Stimulated activated CD8-positive, alpha-beta memory T cell treated with anti-CD3 and anti-CD28 coated beads, Interleukin-12 subunit alpha, Interleukin-12 subunit beta, amount 100 ng/mL, for 4 hours (primary cell): ENCODE data around the gene GNAI2.
"Not testable (repeated sequence)": the region's sequence is repeated elsewhere in the genome, so short reads cannot be mapped to it uniquely, and the experiment has no call there.

Source experiments
- DNase-seq: peaks from one replicate; pipeline ENCODE4 v3.0.0-alpha.2; 2020; ENCODE audit warnings: low read depth

Gene GNAI2

GRCh38 chr3:50245251-50245745, 9.3 kb downstream of the GNAI2 start:
- DNase-seq: no peak

GRCh38 chr3:50245831-50246516, 10.0 kb downstream of the GNAI2 start:
- peak; percentile 86 for DNase-seq

- peak; percentile 64 for DNase-seq
Observed at GRCh38 chr3:50246517-50246954, 10.5 kb downstream of the GNAI2 start.

GRCh38 chr3:50248387-50248786, 12.4 kb downstream of the GNAI2 start:
- DNase-seq: no peak

GRCh38 chr3:50249457-50249856, 13.5 kb downstream of the GNAI2 start:
- DNase-seq: no peak

- DNase-seq: no peak
Observed at GRCh38 chr3:50250514-50250913, 14.5 kb downstream of the GNAI2 start.

- DNase-seq: no peak
Observed at GRCh38 chr3:50251220-50251619, 15.2 kb downstream of the GNAI2 start.

GRCh38 chr3:50254577-50255250, 18.7 kb downstream of the GNAI2 start:
- DNase-seq: no peak

- no peak for DNase-seq
Observed at GRCh38 chr3:50255251-50255615, 19.2 kb downstream of the GNAI2 start.

- no peak for DNase-seq
Observed at GRCh38 chr3:50256978-50257890, 21.2 kb downstream of the GNAI2 start.

GRCh38 chr3:50258029-50258680, 22.2 kb downstream of the GNAI2 start:
- no peak for DNase-seq

GRCh38 chr3:50258979-50259378, 23.0 kb downstream of the GNAI2 start:
- DNase-seq: no peak

GRCh38 chr3:50259432-50260026, 23.5 kb downstream of the GNAI2 start:
- DNase-seq: no peak

- DNase-seq: peak; percentile 71
Observed at GRCh38 chr3:50260027-50260941, 24.3 kb downstream of the GNAI2 start.

GRCh38 chr3:50260942-50261441, 25.0 kb downstream of the GNAI2 start:
- DNase-seq: no peak

- no peak for DNase-seq
Observed at GRCh38 chr3:50261505-50261904, 25.5 kb downstream of the GNAI2 start.

GRCh38 chr3:50262200-50262599, 26.2 kb downstream of the GNAI2 start:
- DNase-seq: not testable (repeated sequence)

- no peak for DNase-seq
Observed at GRCh38 chr3:50262778-50263177, 26.8 kb downstream of the GNAI2 start.

- no peak for DNase-seq
Observed at GRCh38 chr3:50263478-50264382, 27.7 kb downstream of the GNAI2 start.
